ENCODE data around the gene OSGEP. TPM values are rescaled to one million over a fixed set of nuclear protein-coding genes. Genes with fewer than 3 reads are reported as not detected.
A peak's percentile ranks its signal among the peaks of the same experiment; 100 is the strongest.

Gene OSGEP
- total and polyA plus RNA-seq, 2 of the 13 experiments (the other 11 are each of a cell fraction or from before 2014, with no cell fraction given) = 39.7 to 41.1 TPM

GRCh38 chr14:20469242-20469889, 14.8 kb upstream of the OSGEP start, which contains the start of gene PNP (continued):
- TF ChIP-seq ZNF83 (CRISPR knock-in tag; IDR thresholded peaks at IDR 0.05; ENCODE audit: borderline replicate concordance) (no peak; the same call in 1 of the 2 replicates), RFXAP (CRISPR knock-in tag; IDR thresholded peaks at IDR 0.05; ENCODE audit: borderline replicate concordance) (no peak; the same call in 1 of the 2 replicates), PHB2 (IDR thresholded peaks at IDR 0.05; ENCODE audit: partially characterized antibody) (no peak), HOMEZ (CRISPR knock-in tag; IDR thresholded peaks at IDR 0.05; ENCODE audit: low read depth) (0 out of 2 replicates have a peak, but pooled peaks have one; percentile 49), ZNF850 (CRISPR knock-in tag; conservative IDR thresholded peaks at IDR 0.05) (no peak), ZNF331 (CRISPR knock-in tag; IDR thresholded peaks at IDR 0.05) (peak; percentile 89), POLR2AphosphoS2 (IDR thresholded peaks at IDR 0.05; ENCODE audit: low read depth, low read length) (no peak), MTA3 (CRISPR knock-in tag; IDR thresholded peaks at IDR 0.05) (no peak), POLR2G (IDR thresholded peaks at IDR 0.05; ENCODE audit: low read depth, low read length) (peak; percentile 99), DMAP1 (CRISPR knock-in tag; IDR thresholded peaks at IDR 0.05) (peak; percentile 67; the same call in 1 of the 2 replicates), ZNF839 (CRISPR knock-in tag; IDR thresholded peaks at IDR 0.05; ENCODE audit: borderline replicate concordance) (peak; percentile 90; the same call in 1 of the 2 replicates), ARNT (IDR thresholded peaks at IDR 0.05) (no peak), ZNF296 (CRISPR knock-in tag; conservative IDR thresholded peaks at IDR 0.05) (peak; percentile 57; the same call in 1 of the 2 replicates), JDP2 (CRISPR knock-in tag; IDR thresholded peaks at IDR 0.05; ENCODE audit: borderline replicate concordance) (no peak), SIN3A (IDR thresholded peaks at IDR 0.05; ENCODE audit: borderline replicate concordance, low read depth, low read length) (peak; percentile 82; the same call in 1 of the 2 replicates), PCBP2 (optimal IDR thresholded peaks at IDR 0.05; ENCODE audit: low read depth, low read length, poor library complexity, severe bottlenecking) (no peak), ZNF224 (CRISPR knock-in tag; IDR thresholded peaks at IDR 0.05) (0 out of 2 replicates have a peak, but pooled peaks have one; percentile 85), HNF4A (CRISPR knock-in tag; IDR thresholded peaks at IDR 0.05) (no peak), CTCF (CRISPR knock-in tag; IDR thresholded peaks at IDR 0.05) (peak; percentile 48), ZNF510 (CRISPR knock-in tag; IDR thresholded peaks at IDR 0.05; ENCODE audit: low read depth) (peak; percentile 40; the same call in 1 of the 2 replicates), ZNF619 (CRISPR knock-in tag; IDR thresholded peaks at IDR 0.05) (peak; percentile 71), BRCA1 (CRISPR knock-in tag; IDR thresholded peaks at IDR 0.05) (0 out of 2 replicates have a peak, but pooled peaks have one; percentile 28), RCOR2 (CRISPR knock-in tag; IDR thresholded peaks at IDR 0.05) (no peak; the same call in 1 of the 2 replicates), ZNF567 (CRISPR knock-in tag; IDR thresholded peaks at IDR 0.05; ENCODE audit: borderline replicate concordance) (peak; percentile 78; the same call in 1 of the 2 replicates), KDM5A (IDR thresholded peaks at IDR 0.05; ENCODE audit: borderline replicate concordance, low read length) (no peak; the same call in 1 of the 2 replicates), HDAC6 (IDR thresholded peaks at IDR 0.05; ENCODE audit: low read depth, low read length) (no peak), ARID3A (IDR thresholded peaks at IDR 0.05; ENCODE audit: low read depth, low read length) (no peak), KDM1A (CRISPR knock-in tag; IDR thresholded peaks at IDR 0.05) (no peak; the same call in 1 of the 2 replicates)
